Measurements from ENCODE around the gene NTRK2. TPM values are rescaled to one million over a fixed set of nuclear protein-coding genes. Genes with fewer than 3 reads are reported as not detected.

Gene NTRK2
- total and polyA plus RNA-seq, 4 donors: 0.26 to 1.4 (median 0.56) TPM

GRCh38 chr9:84974855-84975254 is 305.3 kb downstream of the NTRK2 start:
- DNase-seq (ENCODE audit: low spot score): no peak
- no peaks in the 10 kb centered on the region for H3K36me3 ChIP-seq (ENCODE audit: control insufficient read depth in 4 of 4, insufficient read depth in 3 of 4, low read depth in 1 of 4, low read length in 3 of 4)
- no peak overlapping the region for H3K27ac ChIP-seq (ENCODE audit: low read depth in 1 of 2, low read length in 2 of 2)
- TF ChIP-seq JUND (IDR thresholded peaks at IDR 0.05) (no peak), FOXA1 (IDR thresholded peaks at IDR 0.05) (no peak), GABPA (IDR thresholded peaks at IDR 0.05 in 1 of 2, conservative IDR thresholded peaks at IDR 0.05 in 1 of 2) (no peak), ZBTB33 (IDR thresholded peaks at IDR 0.05) (no peak), RAD21 (IDR thresholded peaks at IDR 0.05) (no peak)
- peaks cover 0 to 3% (median 0%) of the 10 kb centered on the region in 4 donors for H3K27me3 ChIP-seq (ENCODE audit: control insufficient read depth in 4 of 4, insufficient read depth in 4 of 4, low read length in 3 of 4)
- H3K4me1 ChIP-seq (ENCODE audit: control insufficient read depth in 4 of 4, insufficient read depth in 4 of 4, low read length in 3 of 4): no peaks in the 10 kb centered on the region
- no peak overlapping the region for H3K9ac ChIP-seq (ENCODE audit: low read depth in 1 of 2, low read length in 2 of 2)
- 66% methylated on average over 5 of the region's 5 CpGs for WGBS
- H3K4me3 ChIP-seq (ENCODE audit: low read depth in 1 of 3, low read length in 3 of 3): no peak overlapping the region
- H3K9me3 ChIP-seq (ENCODE audit: control insufficient read depth in 4 of 4, low read length in 3 of 4): no peaks in the 10 kb centered on the region

- H3K4me3 ChIP-seq (ENCODE audit: low read depth in 1 of 3, low read length in 3 of 3): no peak overlapping the region
- no peak overlapping the region for H3K9ac ChIP-seq (ENCODE audit: low read depth in 1 of 2, low read length in 2 of 2)
- H3K36me3 ChIP-seq (ENCODE audit: control insufficient read depth in 4 of 4, insufficient read depth in 3 of 4, low read depth in 1 of 4, low read length in 3 of 4): no peaks in the 10 kb centered on the region
- no peaks in the 10 kb centered on the region for H3K27me3 ChIP-seq (ENCODE audit: control insufficient read depth in 4 of 4, insufficient read depth in 4 of 4, low read length in 3 of 4)
- no peak overlapping the region for H3K27ac ChIP-seq (ENCODE audit: low read depth in 1 of 2, low read length in 2 of 2)
- no peak for DNase-seq (ENCODE audit: low spot score)
- TF ChIP-seq GABPA (IDR thresholded peaks at IDR 0.05 in 1 of 2, conservative IDR thresholded peaks at IDR 0.05 in 1 of 2): no peak
- no peak for TF ChIP-seq CTCF (IDR thresholded peaks at IDR 0.05; ENCODE audit: low read depth, low read length, missing input control)
- TF ChIP-seq ATF3 (IDR thresholded peaks at IDR 0.05): no peak
- no peak for TF ChIP-seq FOXA1 (IDR thresholded peaks at IDR 0.05)
- TF ChIP-seq HNF4A (conservative IDR thresholded peaks at IDR 0.05): no peak
- TF ChIP-seq NR2F2 (IDR thresholded peaks at IDR 0.05): no peak
- TF ChIP-seq TAF1 (conservative IDR thresholded peaks at IDR 0.05): no peak
- TF ChIP-seq RXRA (IDR thresholded peaks at IDR 0.05): no peak
- no peak for TF ChIP-seq RAD21 (IDR thresholded peaks at IDR 0.05)
- no peak for TF ChIP-seq REST (IDR thresholded peaks at IDR 0.05)
- TF ChIP-seq FOXA2 (IDR thresholded peaks at IDR 0.05): no peak
- no peak for TF ChIP-seq EGR1 (IDR thresholded peaks at IDR 0.05; ENCODE audit: low read depth in 2 of 2)
- TF ChIP-seq SP1 (IDR thresholded peaks at IDR 0.05): no peak
- no peak for TF ChIP-seq MAX (IDR thresholded peaks at IDR 0.05)
- no peak for TF ChIP-seq JUND (IDR thresholded peaks at IDR 0.05)
- no peak for TF ChIP-seq HNF4G (IDR thresholded peaks at IDR 0.05)
- TF ChIP-seq ZBTB33 (IDR thresholded peaks at IDR 0.05): no peak
- no peak for TF ChIP-seq YY1 (IDR thresholded peaks at IDR 0.05)
- H3K9me3 ChIP-seq (ENCODE audit: control insufficient read depth in 4 of 4, low read length in 3 of 4): no peaks in the 10 kb centered on the region
- WGBS: 60% methylated on average over 2 of the region's 2 CpGs
- H3K4me1 ChIP-seq (ENCODE audit: control insufficient read depth in 4 of 4, insufficient read depth in 4 of 4, low read length in 3 of 4): no peaks in the 10 kb centered on the region
Observed at GRCh38 chr9:84975926-84976325, 306.4 kb downstream of the NTRK2 start.
